Smooth muscle cell of the umbilical artery (primary cell): ENCODE results near the gene UNC79. TPM values are rescaled to one million over a fixed set of nuclear protein-coding genes. Genes with fewer than 3 reads are reported as not detected.

Experiments
- total RNA-seq: library from RNA; depleted of rRNA; stranded (reverse); fragments of >200 nt; gene quantifications from 2 replicates; pipeline ENCODE4 v1.2.3, GENCODE V29; 2014

Gene UNC79
- total RNA-seq = under 0.01 and 0.18 TPM in 2 replicates

DNA sequence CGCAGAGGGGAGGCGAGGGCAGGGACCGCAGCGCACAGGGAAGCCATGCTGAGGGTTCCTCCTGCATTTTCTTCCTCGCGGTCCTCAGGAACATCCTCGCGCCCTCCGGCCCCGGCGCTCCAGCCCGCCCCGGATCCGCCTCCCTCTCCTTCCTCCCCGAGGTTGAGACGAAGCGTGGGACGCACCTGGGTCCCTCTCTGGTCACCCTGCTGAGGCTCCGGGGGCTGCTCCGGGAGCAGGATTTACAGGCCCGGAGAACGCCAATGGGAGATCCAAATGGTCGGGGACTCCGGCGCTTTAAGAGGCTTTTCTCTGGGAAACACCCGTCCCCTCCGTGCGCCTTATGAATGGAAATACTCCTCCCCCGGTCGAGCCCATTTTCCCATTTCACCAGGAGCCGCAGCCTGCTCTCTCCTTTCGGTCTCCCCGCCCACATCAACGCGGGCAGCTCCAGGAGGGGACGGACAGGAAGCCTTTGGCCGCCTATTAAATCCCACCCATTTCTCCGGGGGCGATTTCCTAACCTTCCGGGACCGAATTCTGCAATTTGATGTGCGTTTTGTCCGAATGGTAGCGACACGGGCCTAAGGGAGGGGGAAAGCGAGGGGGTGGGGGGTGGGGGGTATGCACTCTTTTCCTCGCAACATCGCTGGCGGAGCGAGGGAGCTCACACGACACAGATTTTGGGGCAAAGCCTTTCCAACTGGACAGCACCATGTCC, at the start of gene UNC79:
Gene UNC79 (plus strand): TSS at position 625 of the 721 bp plus-strand sequence. CDS start 91 bp downstream, at position 716.

Other genes starting within 250 kb of the UNC79 start
- gene MOAP1, start 246.0 kb upstream of the UNC79 start, total RNA-seq = 22.4 and 24.6 TPM in 2 replicates
- gene LYSET, start 245.6 kb upstream of the UNC79 start, total RNA-seq = 8.0 and 14.0 TPM in 2 replicates
- gene GON7, start 223.9 kb upstream of the UNC79 start, total RNA-seq = 8.3 and 9.7 TPM in 2 replicates
- 15.7 and 27.3 TPM in 2 replicates for gene UBR7, start 223.7 kb upstream of the UNC79 start, total RNA-seq
- gene BTBD7, start 97.9 kb upstream of the UNC79 start, total RNA-seq = 23.8 and 26.4 TPM in 2 replicates
- gene COX8C, start 83.8 kb upstream of the UNC79 start, total RNA-seq = not detected in 2 replicates